Stimulated activated CD4-positive, alpha-beta T cell treated with anti-CD3 and anti-CD28 coated beads, TNF-alpha, amount 100 ng/mL, for 48 hours (primary cell): Measurements from ENCODE around the gene TRIM29.
"Not testable (repeated sequence)": the region's sequence is repeated elsewhere in the genome, so short reads cannot be mapped to it uniquely, and the experiment has no call there.

Source experiments
- DNase-seq, 3 donors: peaks; one replicate each; pipeline ENCODE4 v3.0.0-alpha.2; 2020; ENCODE audit warnings: low read depth in 3 of 3

TRIM29 gene

DNA sequence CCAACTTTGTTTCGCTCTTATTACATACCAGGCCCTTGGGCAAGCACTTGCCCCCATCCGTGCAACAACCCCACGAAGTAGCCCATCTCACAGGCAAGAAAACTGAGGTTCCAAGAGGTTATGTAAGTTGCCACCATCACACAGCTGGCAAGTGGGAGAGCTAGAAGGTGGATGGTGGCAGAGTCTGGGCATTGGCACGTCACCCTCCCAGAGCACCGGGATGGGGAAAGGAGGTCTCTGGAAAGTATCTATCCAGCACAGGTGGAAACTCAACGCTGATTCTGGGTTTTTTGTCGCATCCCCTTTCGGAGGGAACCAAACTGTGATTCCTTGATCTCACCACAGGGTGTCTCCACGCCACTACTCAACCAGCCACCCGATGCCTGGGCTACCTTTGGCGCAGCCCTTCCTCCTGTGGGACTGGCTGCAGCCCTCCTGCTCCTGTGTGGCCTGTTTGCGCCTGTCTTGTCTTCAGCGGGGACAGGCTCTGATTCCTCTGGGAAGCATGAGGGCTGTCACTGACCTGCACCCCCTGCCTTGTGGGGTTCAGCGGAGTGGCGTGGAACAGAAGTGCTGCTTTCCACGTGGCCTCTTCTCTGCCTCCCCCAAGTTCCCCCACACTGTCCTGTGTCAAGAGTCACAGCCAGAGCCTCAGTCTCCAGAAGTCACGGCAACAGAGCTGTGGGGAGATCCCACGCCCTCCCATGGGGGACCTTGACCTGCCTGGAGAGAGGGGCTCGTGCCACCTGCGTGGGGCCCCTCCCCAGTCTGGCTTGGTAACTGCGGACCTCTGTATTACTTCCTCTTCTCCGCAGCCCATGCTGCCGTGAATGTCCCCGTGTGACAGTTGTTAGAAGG, 34.4 kb upstream of the TRIM29 start:
- DNase-seq: peak; percentile 21 to 39 (median 32)

DNA sequence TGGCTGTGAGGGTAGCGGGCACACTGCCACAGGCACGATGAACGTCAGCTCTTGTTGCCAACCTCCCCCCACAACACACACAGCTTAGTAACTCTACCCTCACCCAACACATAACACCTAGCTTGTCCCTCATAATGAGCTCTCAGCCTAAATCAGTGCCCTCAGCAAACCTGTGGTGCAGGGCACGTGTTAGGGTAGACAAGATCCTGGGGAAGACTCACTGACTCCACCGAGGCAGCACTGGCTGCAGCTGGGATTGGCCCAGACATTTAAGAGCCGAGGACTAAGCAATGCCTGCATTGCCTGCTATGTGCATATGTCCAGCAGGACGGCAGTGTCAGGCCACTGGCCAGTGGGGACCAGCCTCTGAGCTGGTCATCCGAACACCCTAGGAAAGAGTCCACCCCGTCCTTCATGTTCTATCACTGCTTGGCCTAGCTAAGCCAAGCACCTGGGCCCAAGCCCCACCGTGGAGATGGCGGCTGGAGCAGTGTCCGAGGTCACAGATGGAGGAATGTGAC, 32.9 kb upstream of the TRIM29 start:
- DNase-seq: no peak

GRCh38 chr11:120169981-120170698, 32.2 kb upstream of the TRIM29 start:
- DNase-seq: no peak

DNA sequence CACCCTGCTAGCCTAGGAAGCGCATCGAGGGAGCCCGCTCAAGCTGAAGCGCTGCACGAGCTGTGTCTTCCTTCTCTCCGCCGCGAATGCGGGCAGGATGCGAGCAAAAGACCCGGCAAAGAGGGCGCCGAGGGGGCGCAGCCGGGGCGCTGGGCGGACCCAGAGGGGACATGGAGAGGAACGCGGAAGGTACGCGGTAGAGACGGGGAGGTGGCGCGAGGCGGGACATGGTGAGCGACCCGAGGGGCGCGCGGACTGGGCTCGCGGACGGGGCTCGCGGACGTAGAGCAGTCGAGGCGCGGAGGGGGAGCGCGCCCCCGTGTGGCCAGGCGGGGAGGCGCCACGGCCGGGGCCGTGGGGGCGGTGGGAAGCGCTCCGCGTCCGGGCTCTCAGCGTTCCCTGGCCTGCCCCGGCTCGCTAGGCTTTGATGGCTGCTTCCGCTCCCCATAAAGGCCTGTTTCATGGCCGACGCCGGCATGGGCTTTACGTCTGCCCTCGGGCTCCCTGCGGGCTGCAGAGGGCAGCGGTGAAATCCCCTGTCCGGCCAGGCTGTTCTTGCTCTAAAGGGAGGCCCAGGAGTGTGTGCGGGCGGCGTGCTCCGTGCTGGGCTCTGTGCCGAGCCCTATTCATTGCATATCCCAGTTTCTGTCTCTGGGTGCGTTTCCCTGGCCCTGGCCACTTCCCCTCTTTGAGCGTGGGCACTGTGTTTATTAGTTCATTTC, 31.2 kb upstream of the TRIM29 start:
- DNase-seq: peak; percentile 9 to 39 (median 33)

DNA sequence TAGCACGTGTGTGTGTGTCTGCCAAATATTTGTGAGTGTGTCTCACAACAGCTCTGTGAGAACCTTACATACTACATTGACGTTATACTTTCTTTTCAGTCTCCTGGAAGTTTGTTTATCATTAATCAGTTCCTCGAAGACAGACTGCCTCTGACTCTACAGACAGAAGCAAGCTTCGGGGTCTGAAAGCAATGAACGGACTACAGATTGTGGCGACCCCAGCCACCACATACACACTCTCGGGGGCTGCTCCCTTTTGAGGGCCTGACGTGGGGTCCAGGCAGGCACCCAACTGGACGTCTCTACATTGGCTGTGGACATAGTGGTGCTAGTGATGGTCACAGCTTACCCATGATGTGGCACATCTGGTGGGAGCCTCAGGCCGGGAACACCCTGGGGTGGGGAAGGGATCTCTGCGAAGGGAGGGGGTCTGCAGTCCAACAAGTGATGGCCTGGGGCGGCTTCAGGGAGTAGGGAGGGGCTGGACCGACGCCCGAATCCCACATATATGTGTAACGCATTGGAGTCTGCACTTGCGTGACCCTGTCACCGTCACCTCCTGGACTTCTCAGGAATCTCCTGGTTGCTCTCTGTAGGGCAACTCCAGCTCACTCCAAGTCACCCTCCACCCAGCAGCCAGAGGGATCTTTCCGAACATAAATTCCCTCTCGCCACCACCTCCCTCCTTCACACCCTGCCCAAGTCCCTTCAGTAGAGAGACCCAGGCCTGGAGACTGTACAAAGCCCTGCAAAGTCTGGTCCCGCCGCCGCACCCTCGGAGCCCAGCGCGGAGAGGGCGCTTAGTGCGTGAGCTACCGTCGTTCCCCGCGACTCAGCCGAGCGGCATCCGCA, 30.4 kb upstream of the TRIM29 start:
- no peak for DNase-seq

DNA sequence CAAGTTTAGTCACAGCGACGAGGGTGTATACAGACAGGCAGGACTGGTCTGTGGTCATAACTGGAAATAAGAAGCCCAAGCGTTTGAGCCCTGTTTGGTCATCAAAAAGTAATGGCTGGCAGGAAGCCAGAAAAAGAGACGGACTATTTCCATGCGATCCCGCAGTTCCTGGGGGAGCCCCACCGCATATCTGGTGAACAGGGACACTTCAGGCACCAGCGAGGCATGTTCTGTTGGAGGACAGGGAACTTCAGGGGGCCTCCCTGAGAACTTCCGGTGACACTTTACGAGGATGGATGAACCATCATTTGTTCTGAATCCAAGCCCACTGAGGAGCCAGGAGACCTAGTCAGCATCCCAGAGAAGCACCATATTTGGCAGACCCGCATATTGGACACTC, 29.7 kb upstream of the TRIM29 start:
- no peak for DNase-seq

DNA sequence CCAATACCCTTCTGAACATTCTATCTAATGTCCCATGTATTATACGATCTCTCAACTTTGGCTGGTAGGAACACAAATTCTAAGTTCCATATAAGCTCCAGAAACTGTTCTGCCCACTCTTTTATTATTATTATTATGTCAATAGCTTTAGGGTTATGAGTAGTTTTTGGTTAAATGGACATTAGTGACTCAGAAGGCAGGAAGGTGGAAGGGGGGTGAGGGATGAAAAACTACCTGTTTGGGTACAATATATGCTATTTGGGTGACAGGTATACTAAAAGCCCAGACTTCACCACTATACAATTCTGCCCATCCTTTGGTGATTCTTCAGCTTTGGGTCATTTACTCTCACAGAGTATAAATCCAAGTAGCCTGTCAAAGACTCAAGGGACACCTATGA, 22.5 kb upstream of the TRIM29 start:
- no peak for DNase-seq

DNA sequence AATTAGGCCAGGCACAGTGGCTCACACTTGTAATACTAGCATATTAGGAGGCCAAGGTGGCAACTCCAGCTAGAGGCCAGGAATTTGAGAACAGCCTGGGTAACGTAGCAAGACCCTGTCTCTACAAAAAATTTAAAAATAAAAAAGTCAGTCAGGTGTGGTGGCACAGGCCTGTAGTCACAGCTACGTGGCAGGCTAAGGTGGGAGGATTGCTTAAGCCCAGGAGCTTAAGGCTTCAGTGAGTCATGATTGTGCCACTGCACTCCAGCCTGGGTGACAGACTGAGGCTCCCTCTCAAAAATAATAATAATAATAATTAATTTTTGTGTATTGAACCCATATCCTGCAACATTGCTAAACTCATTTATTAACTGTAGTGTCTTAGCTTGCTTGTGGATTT, 15.3 kb upstream of the TRIM29 start:
- no peak for DNase-seq

DNA sequence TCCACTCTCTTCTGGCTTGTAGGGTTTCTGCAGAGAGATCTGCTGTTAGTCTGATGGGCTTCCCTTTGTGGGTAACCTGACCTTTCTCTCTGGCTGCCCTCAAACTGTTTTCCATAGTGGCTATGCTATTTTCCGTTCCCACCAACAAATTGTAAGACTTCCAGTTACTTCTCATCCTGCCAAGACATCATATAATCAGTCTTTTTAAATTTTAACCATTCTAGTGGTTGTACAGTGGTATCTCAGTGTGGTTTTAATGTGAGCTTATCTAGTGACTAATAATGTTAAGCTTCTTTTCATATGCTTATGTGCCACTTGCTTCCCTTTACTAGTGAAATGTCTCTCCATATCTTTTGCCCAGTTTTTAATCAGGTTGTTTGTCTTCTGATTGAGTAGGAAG, 13.6 kb upstream of the TRIM29 start:
- DNase-seq: no peak

GRCh38 chr11:120149246-120149645, 11.3 kb upstream of the TRIM29 start:
- DNase-seq: no peak

GRCh38 chr11:120147950-120148270, 10.0 kb upstream of the TRIM29 start:
- DNase-seq: no peak

DNA sequence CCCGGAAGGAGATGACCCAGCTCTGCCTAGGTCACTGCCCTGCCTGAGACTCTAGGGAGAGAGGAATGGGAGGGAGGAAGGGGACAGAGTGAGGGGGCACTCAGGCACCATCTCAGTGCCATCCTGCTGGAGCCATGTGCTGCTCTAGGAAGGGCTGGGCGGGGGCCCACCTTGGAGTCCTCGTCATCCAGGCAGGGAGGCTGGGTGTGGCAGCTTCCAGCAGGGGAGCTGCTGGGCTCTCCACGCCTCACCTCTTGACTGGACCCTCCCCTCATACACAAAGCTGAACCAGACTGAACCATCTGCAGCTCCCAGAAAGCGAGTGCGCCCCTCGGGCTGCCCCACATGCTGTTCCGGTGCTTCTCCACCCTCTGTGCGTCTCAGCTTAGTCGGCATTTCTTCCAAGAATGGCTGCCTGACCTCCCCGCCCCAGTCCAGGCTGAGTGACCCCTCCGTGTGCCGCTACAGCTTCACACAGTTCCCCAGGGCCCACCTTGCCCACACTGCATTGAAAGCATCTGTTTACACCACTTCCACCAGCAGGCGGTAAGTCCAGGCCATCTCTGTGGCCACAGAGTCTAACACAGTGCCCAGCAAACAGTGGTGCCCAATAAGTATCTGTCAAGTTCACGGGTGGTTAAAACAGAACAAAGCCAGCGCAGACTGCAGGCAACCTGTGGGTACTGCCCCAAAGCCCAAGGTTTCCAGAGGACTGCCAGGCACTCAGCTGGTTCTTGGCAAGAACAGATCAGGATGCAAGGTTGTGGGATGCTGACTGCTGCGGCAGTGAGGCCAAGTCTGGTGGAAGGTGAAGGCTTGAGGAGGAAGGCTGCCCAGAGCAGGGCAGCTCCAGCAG, 9.4 kb upstream of the TRIM29 start:
- no peak for DNase-seq

GRCh38 chr11:120146413-120147093, 8.6 kb upstream of the TRIM29 start:
- DNase-seq: no peak

- DNase-seq: no peak
Measured at GRCh38 chr11:120144501-120144900, 6.6 kb upstream of the TRIM29 start.

DNA sequence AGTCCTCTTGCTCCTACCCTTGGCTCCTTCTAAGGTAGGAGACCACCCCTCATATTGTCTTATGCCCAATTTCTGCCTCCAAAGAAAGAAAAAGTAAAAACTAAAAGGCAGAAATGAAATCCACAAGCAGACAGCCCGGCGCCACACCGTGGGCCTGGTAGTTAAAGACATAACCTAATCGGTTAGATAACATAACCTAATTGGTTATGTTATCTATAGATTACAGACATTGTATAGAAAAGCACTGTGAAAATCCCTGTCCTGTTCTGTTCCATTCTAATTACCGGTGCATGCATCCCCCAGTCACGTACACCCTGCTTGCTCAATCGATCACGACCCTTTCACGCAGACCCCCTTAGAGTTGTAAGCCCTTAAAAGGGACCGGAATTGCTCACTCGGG, 5.6 kb upstream of the TRIM29 start:
- not testable (repeated sequence) for DNase-seq

GRCh38 chr11:120142441-120143100, 4.7 kb upstream of the TRIM29 start:
- no peak for DNase-seq

GRCh38 chr11:120141768-120142423, 4.0 kb upstream of the TRIM29 start:
- no peak for DNase-seq

- no peak for DNase-seq
Measured at GRCh38 chr11:120141113-120141767, 3.3 kb upstream of the TRIM29 start.
